HepG2 (cell line): ENCODE results near the gene RABGGTA. TPM values are rescaled to one million over a fixed set of nuclear protein-coding genes. Genes with fewer than 3 reads are reported as not detected.

ENCODE experiments used
- ARID3A ChIP-seq: IDR thresholded peaks from 2 replicates; pipeline ENCODE4 v1.6.1; 2012; ENCODE audit warnings: low read depth, low read length, improper control_type of control experiment
- ARNTL ChIP-seq: sonication (generic); formaldehyde crosslinking; IDR thresholded peaks from 2 replicates; pipeline ENCODE4 v1.4.0; 2020; ENCODE audit warnings: mild to moderate bottlenecking, missing genetic modification reagents
- FOXA3 ChIP-seq: IDR thresholded peaks from 2 replicates; pipeline ENCODE4 v1.6.1; 2016; ENCODE audit warnings: missing genetic modification reagents, missing compliant biosample characterization
- HIVEP1 ChIP-seq: sonication (generic); formaldehyde crosslinking; IDR thresholded peaks from 2 replicates; pipeline ENCODE4 v1.4.0; 2020; ENCODE audit warnings: mild to moderate bottlenecking, missing genetic modification reagents
- HNF4A ChIP-seq: sonication (generic); formaldehyde crosslinking; IDR thresholded peaks from 2 replicates; pipeline ENCODE4 v1.4.0; 2020; ENCODE audit warnings: missing genetic modification reagents
- HOXA5 ChIP-seq: sonication (generic); formaldehyde crosslinking; IDR thresholded peaks from 2 replicates; pipeline ENCODE4 v1.4.0; 2020; ENCODE audit warnings: missing genetic modification reagents
- KLF12 ChIP-seq: sonication (generic); formaldehyde crosslinking; IDR thresholded peaks from 2 replicates; pipeline ENCODE4 v1.4.0; 2020; ENCODE audit warnings: missing genetic modification reagents, borderline replicate concordance
- MAF1 ChIP-seq: sonication (generic); formaldehyde crosslinking; IDR thresholded peaks from 2 replicates; pipeline ENCODE4 v1.5.0; 2020; ENCODE audit warnings: missing genetic modification reagents, borderline replicate concordance
- MAFG ChIP-seq: sonication (generic); formaldehyde crosslinking; IDR thresholded peaks from 2 replicates; pipeline ENCODE4 v1.5.1; 2020; ENCODE audit warnings: mild to moderate bottlenecking, missing genetic modification reagents
- MAX ChIP-seq: IDR thresholded peaks from 2 replicates; pipeline ENCODE4 v1.6.1; 2012; ENCODE audit warnings: inconsistent platforms
- NFKB2 ChIP-seq: sonication (generic); formaldehyde crosslinking; IDR thresholded peaks from 2 replicates; pipeline ENCODE4 v1.4.0; 2020; ENCODE audit warnings: missing genetic modification reagents, borderline replicate concordance
- NR2F6 ChIP-seq, 2 experiments: IDR thresholded peaks; 2 replicates each; pipeline ENCODE4 v1.6.1; 2016; ENCODE audit warnings: antibody characterized with exemption in 1 of 2, mild to moderate bottlenecking in 1 of 2
- PHF20 ChIP-seq: sonication (generic); formaldehyde crosslinking; IDR thresholded peaks from 2 replicates; pipeline ENCODE4 v1.5.0; 2020; ENCODE audit warnings: mild to moderate bottlenecking, missing genetic modification reagents
- POLR2A ChIP-seq, 2 experiments: IDR thresholded peaks; 2 replicates each; pipeline ENCODE4 v1.6.1; 2011; ENCODE audit warnings: low read depth in 2 of 2, low read length in 2 of 2, mild to moderate bottlenecking in 1 of 2, moderate library complexity in 1 of 2; ENCODE audit not compliant: insufficient read depth in 1 of 2
- PPARG ChIP-seq: conservative IDR thresholded peaks from 2 replicates; pipeline ENCODE4 v1.6.1; 2016; ENCODE audit warnings: missing biosample characterization, missing genetic modification reagents
- RBM39 ChIP-seq: fragments of 200-400 bp; formaldehyde crosslinking; IDR thresholded peaks from one replicate; pipeline ENCODE4 v1.6.1; 2018; ENCODE audit warnings: antibody characterized with exemption, mild to moderate bottlenecking, low read depth, low read length; ENCODE audit not compliant: poor library complexity, severe bottlenecking
- TBP ChIP-seq: sonication (generic); formaldehyde crosslinking; IDR thresholded peaks from 2 replicates; pipeline ENCODE4 v1.5.0; 2020; ENCODE audit warnings: missing genetic modification reagents
- THYN1 ChIP-seq: sonication (generic); formaldehyde crosslinking; IDR thresholded peaks from 2 replicates; pipeline ENCODE4 v1.8.1; 2023; ENCODE audit warnings: low read depth, mild to moderate bottlenecking, moderate library complexity, missing genetic modification reagents, borderline replicate concordance
- WIZ ChIP-seq: sonication (generic); formaldehyde crosslinking; IDR thresholded peaks from 2 replicates; pipeline ENCODE4 v1.5.1; 2020; ENCODE audit warnings: mild to moderate bottlenecking, missing genetic modification reagents
- ZBTB39 ChIP-seq: sonication (generic); formaldehyde crosslinking; IDR thresholded peaks from 2 replicates; pipeline ENCODE4 v1.5.0; 2020; ENCODE audit warnings: missing genetic modification reagents
- ZNF10 ChIP-seq: sonication (generic); formaldehyde crosslinking; IDR thresholded peaks from 2 replicates; pipeline ENCODE4 v1.4.0; 2020; ENCODE audit warnings: mild to moderate bottlenecking, low read depth, missing genetic modification reagents, borderline replicate concordance
- ZNF768 ChIP-seq: sonication (generic); formaldehyde crosslinking; IDR thresholded peaks from 2 replicates; pipeline ENCODE4 v1.4.0; 2020; ENCODE audit warnings: missing genetic modification reagents
- ZNF773 ChIP-seq: sonication (generic); formaldehyde crosslinking; IDR thresholded peaks from 2 replicates; pipeline ENCODE4 v1.4.0; 2020; ENCODE audit warnings: missing genetic modification reagents, borderline replicate concordance
- ZNF891 ChIP-seq: sonication (generic); formaldehyde crosslinking; IDR thresholded peaks from 2 replicates; pipeline ENCODE4 v1.5.0; 2020; ENCODE audit warnings: mild to moderate bottlenecking, missing genetic modification reagents
- polyA plus RNA-seq, 8 experiments: library from polyadenylated mRNA; depleted of rRNA in 3 of 8; stranded (reverse) in 7 of 8; unstranded in 1 of 8; fragments of >200 nt; fragmentation: Illumina TruSeq in 4 of 8; extraction: Trizol in 4 of 8; gene quantifications; 2 replicates each; pipeline versions ENCODE4 v1.2.1 to v1.2.3, GENCODE V29; 2011 to 2016; ENCODE audit warnings: low read depth in 4 of 8, missing spikeins in 1 of 8, mixed read lengths in 1 of 8; ENCODE audit not compliant: insufficient read depth in 1 of 8
- total RNA-seq, 5 experiments: library from RNA; depleted of rRNA; stranded (reverse); fragments of >200 nt; fragmentation: Illumina TruSeq; extraction: Trizol; gene quantifications; 2 replicates each; pipeline ENCODE4 v1.2.3, GENCODE V29; 2016; ENCODE audit warnings: low read depth in 1 of 5
- TF ChIP-seq, protein P1 (sequence below): sonication (generic); formaldehyde crosslinking; IDR thresholded peaks from 2 replicates; pipeline ENCODE4 v1.9.0; 2022; ENCODE audit warnings: low read depth, missing genetic modification reagents

Gene RABGGTA
- total and polyA plus RNA-seq, 2 of the 13 experiments (the other 11 are each of a cell fraction or from before 2014, with no cell fraction given): 57.9 to 90.8 TPM

DNA sequence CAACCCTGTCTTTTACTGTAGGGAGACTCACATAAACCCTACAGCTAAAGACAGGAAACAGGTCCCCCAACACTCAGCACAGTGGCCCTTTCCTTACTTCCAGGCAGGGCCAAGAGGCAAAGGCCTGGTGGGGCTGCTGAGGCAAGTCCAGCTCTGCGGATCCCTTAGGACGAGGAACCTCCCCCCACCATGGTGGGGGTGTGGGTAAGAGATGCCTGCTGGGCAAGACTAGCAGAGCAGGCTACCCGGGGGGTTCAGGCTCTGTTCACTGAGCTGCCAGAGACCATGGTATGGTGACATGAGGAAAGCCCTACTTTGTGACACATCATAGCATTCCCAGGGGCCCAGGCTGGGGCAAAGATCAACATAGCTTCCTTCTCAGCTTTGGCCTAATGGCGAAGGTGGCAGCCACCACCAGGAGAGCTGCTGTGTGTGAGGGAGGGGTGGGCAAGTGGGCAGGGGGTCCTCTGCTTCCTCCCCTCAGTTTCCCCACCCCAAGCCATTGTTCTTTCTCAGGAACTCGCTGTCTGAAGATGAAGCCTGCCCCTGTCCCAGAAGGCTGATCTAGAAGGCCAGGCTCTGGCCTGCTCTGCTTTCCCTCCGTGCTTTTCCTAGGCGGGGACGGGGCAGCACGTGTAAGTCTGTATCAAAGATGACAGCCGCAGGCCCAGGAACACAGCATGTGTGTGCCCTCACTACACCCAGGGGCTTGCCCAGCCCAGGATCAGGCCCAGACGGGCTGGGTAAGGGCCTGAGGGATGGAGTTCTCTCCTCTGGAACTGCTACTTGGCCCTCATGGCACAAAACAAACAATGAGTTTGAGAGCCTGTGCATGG lies 18.9 kb downstream of the RABGGTA start (continued):
- TF ChIP-seq THYN1 (no peak), ZNF768 (CRISPR knock-in tag) (peak; percentile 41; the same call in 1 of the 2 replicates), FOXA3 (peak; percentile 93), WIZ (peak; percentile 73; the same call in 1 of the 2 replicates), POLR2A (IDR thresholded peaks at IDR 0.05; ENCODE audit: insufficient read depth in 1 of 2, low read depth in 2 of 2, low read length in 2 of 2) (peak in 1 of 2 experiments; percentile 34; a peak in 1 of 4 replicates), MAX (peak; percentile 79), ARID3A (peak; percentile 55; the same call in 1 of the 2 replicates), NR2F6 (IDR thresholded peaks at IDR 0.05) (no peak), NR2F6 (CRISPR knock-in tag; IDR thresholded peaks at IDR 0.05) (peak; percentile 44; the same call in 1 of the 2 replicates), KLF12 (CRISPR knock-in tag) (no peak), ZNF891 (CRISPR knock-in tag) (no peak), HNF4A (CRISPR knock-in tag) (peak; percentile 90), HOXA5 (CRISPR knock-in tag) (peak; percentile 77), ARNTL (peak; percentile 65; the same call in 1 of the 2 replicates), TBP (CRISPR knock-in tag) (0 out of 2 replicates have a peak, but pooled peaks have one; percentile 68), RBM39 (peak; percentile 47), NFKB2 (CRISPR knock-in tag) (peak; percentile 84; the same call in 1 of the 2 replicates), MAF1 (CRISPR knock-in tag) (peak; percentile 48; the same call in 1 of the 2 replicates), ZNF773 (CRISPR knock-in tag) (no peak), PPARG (CRISPR knock-in tag) (0 out of 2 replicates have a peak, but pooled peaks have one; percentile 39), HIVEP1 (CRISPR knock-in tag) (peak; percentile 85), PHF20 (CRISPR knock-in tag) (peak; percentile 64; the same call in 1 of the 2 replicates), MAFG (CRISPR knock-in tag) (no peak), ZBTB39 (CRISPR knock-in tag) (no peak; the same call in 1 of the 2 replicates), ZNF10 (CRISPR knock-in tag) (no peak)
- TF ChIP-seq, protein P1, sequence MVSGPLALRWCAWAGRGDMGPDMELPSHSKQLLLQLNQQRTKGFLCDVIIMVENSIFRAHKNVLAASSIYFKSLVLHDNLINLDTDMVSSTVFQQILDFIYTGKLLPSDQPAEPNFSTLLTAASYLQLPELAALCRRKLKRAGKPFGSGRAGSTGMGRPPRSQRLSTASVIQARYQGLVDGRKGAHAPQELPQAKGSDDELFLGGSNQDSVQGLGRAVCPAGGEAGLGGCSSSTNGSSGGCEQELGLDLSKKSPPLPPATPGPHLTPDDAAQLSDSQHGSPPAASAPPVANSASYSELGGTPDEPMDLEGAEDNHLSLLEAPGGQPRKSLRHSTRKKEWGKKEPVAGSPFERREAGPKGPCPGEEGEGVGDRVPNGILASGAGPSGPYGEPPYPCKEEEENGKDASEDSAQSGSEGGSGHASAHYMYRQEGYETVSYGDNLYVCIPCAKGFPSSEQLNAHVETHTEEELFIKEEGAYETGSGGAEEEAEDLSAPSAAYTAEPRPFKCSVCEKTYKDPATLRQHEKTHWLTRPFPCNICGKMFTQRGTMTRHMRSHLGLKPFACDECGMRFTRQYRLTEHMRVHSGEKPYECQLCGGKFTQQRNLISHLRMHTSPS: peak; percentile 64
